NCI-H510A (cell line): ENCODE data around the gene SMCO4.
"Not testable (repeated sequence)": the region's sequence is repeated elsewhere in the genome, so short reads cannot be mapped to it uniquely, and the experiment has no call there.

Source experiments
- DNase-seq: peaks from one replicate; lab custom pipeline; 2025; lab: John Stamatoyannopoulos, UW

SMCO4 gene

GRCh38 chr11:93476796-93477195, 66.4 kb downstream of the SMCO4 start:
- DNase-seq, result no peak

DNA sequence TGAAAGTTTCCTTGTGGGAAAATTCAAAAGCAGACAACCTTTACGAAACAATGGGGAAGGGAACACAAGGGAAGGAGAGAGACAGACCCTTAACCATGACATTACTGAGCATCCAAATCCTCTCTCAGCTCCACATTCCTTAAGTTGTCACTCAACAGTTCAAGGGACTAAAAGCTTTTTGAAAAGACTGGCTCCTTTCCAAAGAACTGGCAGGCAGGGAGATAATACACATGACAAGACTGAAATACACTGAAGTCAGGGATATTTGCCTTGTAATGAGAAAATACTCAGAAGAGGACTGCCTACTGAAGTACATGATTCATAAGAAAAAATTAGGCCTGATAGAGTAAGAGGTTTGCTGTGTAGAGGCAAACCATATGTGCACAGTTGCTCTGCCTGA, 69.1 kb downstream of the SMCO4 start:
- DNase-seq, result no peak

DNA sequence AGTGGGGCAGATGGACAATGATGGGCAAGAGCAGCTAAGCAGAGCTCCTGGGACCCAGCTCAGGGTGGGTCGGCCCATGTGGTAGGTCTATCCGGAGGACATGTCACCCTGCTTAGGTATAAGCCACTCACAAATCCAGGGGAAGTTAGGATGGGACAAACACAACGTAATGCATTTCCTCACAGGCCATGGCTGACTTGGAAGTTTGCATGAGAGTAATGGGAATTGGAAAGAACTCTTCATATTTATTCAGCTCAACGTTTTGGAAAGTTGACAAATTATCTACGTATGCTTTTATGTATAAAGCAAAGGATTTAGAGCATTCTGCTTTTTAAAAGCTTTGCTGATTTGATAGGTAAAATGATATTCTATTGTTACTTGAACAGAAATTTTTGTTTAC, 74.9 kb downstream of the SMCO4 start:
- no peak for DNase-seq

DNA sequence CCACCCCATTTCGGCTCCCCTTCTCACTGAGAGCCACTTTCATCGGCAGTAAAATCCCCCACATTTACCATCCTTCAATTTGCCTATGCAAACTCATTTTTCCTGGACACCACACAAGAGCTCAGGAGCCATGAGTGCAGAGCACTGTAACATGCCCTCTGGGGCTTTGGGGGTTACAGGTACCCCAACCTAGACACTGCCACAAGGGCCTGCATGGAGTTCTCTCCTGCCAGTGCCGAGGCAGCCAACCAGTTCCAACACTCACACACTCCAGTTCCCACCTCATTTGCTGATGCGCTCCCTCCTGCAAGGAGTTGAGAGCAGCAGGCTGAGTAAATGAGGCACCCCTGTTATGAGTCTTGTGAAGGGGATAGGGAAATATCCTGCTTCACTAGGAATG, 76.1 kb downstream of the SMCO4 start:
- no peak for DNase-seq

- no peak for DNase-seq
These were observed 78.2 kb downstream of the SMCO4 start for GRCh38 chr11:93464927-93465540.

DNA sequence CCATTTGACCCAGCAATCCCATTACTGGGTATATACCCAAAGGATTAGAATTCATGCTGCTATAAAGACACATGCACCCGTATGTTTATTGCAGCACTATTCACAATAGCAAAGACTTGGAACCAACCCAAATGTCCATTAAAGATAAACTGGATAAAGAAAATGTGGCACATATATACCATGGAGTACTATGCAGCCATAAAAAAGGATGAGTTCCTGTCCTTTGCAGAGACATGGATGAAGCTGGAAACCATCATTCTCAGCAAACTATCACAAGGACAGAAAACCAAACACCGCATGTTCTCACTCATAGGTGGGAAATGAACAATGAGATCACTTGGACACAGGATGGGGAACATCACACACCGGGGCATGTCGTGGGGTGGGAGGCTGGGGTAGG, 79.5 kb downstream of the SMCO4 start:
- not testable (repeated sequence) for DNase-seq

GRCh38 chr11:93458286-93458685, 84.9 kb downstream of the SMCO4 start:
- no peak for DNase-seq

DNA sequence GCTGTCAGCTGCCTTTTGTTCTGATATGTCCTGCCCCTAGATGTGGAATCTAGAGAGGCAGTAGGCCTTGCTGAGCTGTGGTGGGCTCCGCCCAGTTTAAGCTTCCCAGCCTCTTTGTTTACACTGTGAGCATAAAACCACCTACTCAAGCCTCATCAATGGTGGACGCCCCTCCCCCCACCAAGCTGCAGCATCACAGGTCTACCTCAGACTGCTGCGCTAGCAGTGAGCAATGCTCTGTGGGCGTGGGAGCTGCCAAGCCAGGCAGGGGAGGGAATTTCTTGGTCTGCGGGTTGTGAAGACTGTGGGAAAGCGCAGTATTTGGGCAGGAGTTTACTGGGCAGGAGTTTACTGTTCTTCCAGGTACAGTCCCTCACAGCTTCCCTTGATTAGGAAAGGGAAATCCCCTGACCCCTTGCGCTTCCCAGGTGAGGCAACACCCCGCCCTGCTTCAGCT, 98.5 kb downstream of the SMCO4 start:
- DNase-seq, result peak; percentile 86

DNA sequence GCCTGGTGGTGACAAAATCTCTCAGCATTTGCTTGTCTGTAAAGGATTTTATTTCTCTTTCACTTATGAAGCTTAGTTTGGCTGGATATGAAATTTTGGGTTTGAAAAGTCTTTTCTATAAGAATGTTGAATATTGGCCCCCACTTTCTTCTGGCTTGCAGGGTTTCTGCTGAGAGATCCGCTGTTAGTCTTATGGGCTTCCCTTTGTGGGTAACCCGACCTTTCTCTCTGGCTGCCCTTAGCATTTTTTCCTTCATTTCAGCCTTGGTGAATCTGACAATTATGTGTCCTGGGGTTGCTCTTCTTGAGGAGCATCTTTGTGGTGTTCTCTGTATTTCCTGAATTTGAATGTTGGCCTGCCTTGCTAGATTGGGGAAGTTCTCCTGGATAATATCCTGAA, 100.0 kb downstream of the SMCO4 start:
- DNase-seq, result not testable (repeated sequence)

DNA sequence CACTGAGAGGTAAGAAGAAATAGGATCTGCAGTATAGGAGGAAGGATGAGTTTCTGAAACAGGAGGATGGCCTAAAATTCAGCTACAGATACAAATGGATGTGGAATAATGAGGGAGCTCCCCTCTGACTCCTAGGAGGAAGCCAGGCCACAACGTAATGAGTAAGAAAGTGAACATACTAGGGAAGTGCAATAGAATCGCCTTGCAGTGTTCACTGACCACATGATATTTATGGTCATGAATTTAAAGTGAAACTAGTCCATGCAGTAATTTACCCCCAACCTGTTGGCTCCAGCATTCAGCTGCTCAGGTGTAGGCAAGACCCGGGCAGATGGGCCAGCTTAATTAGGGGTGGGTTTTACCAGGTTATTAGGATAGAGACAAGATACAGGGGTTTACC, 110.9 kb downstream of the SMCO4 start:
- DNase-seq, result no peak
